Measurements from ENCODE around the gene NFIX.

The NFIX gene

DNA sequence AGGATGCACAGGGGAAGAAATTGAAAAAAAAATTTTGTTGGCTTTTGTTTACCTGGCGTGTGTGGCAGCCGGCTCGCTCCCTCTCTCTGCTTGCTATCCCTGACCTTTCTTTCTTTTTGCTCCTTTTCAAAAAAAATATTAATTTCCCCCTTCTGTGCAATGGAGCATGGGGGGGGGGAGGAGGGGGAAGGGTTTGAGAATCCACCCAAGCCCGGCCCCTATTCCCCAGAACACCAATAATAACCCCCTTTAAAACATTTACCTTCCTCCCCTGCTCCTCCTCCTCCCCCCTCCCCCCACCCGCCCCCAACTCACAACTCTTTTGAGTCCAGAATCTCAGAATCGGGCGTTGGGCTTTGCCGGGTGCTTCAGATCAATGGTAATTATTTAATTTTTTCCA is 28.4 kb downstream of the NFIX start:
- DNase-seq: peak; percentile 62

- DNase-seq: no peak
Measured at GRCh38 chr19:13024126-13024950, 29.1 kb downstream of the NFIX start.

DNA sequence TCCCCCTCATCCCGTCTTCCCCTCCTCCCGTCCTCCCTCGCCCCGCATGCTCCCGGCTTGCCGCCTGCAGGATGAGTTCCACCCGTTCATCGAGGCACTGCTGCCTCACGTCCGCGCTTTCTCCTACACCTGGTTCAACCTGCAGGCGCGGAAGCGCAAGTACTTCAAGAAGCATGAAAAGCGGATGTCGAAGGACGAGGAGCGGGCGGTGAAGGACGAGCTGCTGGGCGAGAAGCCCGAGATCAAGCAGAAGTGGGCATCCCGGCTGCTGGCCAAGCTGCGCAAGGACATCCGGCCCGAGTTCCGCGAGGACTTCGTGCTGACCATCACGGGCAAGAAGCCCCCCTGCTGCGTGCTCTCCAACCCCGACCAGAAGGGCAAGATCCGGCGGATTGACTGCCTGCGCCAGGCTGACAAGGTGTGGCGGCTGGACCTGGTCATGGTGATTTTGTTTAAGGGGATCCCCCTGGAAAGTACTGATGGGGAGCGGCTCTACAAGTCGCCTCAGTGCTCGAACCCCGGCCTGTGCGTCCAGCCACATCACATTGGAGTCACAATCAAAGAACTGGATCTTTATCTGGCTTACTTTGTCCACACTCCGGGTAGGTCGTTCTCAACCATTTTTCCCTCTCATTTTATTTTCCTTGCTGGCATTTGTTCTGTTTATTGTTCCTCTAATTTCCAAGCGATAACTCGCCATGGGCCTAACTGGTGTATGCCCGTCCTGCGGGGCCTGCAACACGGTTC is 29.8 kb downstream of the NFIX start:
- no peak for DNase-seq

DNA sequence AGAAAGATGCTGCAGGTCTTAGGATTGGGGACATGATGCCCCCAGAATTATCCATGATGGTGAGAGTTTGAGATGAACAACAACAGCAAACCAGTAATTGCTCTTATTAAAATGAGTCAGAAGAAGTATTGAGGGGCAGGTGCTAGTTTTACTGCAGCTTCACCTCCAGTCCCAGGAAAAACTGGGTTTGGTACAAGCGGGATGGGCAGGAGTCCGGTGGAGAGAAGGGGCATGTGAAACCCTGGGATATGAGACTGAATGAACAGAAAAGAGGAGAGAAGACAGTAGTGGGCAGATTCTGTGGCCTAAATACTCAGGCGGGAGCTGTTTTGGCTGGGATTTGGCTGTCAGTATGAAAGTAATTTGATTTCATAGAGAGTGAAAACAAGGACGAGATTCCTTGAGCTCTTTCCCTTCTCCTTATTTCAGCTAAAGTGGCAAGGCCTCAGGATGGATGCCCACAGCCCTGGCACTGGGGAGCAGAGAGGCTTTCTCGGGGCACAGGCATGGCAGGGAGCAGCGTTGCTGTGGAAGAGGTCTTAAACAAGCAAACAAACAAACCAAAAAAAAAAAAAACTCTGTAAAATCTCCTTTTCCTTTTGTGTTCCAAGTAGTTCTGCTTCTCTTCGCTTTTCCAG is 30.7 kb downstream of the NFIX start:
- DNase-seq: no peak

GRCh38 chr19:13026462-13027370 is 31.4 kb downstream of the NFIX start:
- DNase-seq: no peak

DNA sequence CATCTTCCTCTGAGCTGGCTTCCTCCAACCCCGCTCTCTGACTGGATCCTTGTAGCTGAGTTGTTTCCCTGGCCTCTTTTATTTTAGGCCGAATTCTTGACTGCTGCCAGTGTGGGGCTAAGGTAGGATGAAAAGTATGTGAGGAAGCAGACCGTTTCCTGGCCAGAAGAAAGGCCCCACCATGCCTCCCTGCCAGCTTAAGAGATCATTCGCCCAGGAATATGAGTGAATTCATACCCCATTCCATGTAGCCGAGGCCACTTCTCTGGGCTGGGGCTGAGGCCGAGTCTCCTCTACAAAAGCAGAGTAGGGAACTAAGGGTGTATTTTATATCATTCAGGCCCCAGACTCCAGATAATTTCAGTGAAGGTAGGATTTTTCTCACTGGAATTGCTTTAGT is 32.3 kb downstream of the NFIX start:
- DNase-seq: no peak

DNA sequence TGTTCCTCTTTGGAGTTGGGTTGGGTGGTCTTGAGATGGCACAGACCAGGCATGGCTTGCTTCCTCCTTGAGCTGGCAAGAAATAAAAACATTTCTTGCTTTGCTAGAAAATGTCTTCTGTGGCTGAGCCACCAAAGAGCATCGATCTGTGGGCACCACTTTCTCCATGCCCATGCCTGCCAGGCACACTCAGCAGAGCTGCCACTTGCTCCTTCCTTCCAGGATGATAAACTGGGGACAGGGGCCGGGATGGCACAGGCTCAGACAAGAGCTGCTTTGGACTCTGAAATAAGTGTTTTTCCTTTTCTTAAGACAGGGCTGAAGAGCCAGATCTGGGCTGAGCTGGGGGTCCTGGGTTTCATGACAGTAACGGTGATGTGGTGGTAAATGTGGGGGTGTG is 32.8 kb downstream of the NFIX start:
- DNase-seq: no peak

DNA sequence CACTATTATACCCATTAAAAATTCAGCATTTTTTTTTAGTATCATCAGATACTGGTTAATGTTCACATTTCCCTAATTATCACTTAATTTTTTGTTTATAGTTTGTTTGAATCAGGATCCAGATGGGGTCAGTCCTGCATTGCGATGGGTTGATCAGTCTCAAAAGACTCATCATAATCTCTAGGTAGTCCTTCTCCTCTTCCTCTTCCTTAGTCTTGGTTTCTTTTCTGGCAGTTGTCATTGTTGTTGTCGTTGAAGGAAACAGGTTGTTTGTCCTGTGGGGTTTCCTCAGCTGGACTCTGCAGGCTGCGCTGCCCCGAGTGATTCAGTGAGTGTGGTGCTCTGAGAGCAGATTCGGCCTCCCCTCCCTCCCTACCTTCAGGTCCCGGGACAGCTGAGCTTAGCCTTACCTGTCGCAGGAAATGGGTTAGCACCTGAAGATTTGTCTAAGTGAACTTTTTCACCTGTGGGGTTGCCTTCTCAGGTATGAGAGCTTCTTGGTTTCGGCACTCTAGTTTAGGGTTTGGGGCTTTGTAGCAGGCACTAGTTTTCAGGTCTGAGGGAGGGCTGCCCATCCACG is 34.1 kb downstream of the NFIX start:
- DNase-seq: no peak

DNA sequence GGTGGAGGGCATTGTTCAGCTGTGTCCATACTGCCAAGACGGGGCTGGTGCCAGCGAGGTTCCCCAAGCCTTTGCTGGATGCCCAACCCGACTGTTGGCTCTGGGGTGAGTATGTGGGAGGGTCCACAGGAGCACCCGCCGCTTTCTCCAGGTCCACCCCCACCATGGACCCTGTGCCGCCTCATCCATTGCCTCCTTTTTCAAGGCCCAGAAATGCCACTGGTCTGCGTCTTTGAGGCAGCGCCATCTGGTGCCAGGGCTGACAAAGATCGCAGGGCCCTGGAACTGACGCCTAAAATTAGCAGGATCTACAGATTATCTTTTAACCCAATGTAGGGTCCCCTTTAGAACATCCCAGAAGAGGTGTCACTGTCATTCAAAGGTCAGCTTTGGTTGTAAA is 34.6 kb downstream of the NFIX start:
- no peak for DNase-seq

DNA sequence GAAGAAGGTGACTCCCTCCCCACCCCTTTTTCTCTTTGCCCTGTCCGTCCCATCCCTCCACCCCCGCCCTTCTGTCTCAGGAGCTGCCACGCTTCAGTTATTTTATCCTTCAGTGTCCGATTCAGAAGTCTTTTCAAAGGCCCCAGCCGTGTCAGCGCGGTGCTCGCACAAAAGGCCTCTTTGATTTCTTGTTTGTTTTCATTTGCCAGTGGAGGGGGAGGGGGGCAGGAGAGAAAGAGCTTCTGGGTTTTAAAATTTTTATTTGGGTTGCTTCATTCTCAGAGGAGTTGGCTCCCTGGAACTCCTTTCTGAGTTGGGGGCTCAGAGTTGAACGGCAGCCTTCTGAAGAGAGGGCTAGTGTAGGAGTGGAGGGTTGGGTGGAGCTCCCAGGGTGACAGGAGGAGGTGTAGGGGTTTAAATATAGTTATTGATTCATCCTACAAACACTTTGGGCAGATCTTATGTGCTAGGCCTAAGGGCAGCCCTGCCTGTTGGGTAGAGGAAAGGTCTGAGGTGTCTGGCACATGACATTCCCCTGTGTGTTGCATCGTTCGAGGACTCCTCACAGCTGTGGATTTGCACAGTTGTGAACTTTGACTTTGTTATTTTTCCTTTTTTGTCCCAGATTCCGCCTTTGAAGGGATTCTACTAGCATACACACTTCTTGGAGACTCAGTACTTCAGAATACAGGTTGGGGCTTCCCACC is 36.8 kb downstream of the NFIX start:
- DNase-seq: no peak

DNA sequence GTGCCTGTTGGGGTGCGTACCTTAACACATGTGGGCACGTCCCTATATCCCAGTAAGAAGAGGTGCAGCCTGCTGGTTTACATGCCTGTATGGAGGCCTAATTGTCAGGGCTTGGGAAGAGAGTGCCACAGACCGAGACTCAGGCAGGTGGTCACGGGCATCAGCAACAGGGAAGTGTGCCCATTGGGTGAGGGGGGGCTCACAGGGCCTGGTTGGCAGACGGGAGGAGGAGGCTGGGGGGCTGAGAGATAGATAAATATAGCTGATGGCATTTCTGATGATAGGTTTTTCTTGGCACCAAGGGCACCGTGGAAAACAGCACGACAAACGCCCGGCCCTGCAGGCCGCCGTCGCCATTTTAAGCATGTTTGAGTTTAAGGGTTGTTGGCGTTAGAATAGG is 37.6 kb downstream of the NFIX start:
- DNase-seq: no peak

DNA sequence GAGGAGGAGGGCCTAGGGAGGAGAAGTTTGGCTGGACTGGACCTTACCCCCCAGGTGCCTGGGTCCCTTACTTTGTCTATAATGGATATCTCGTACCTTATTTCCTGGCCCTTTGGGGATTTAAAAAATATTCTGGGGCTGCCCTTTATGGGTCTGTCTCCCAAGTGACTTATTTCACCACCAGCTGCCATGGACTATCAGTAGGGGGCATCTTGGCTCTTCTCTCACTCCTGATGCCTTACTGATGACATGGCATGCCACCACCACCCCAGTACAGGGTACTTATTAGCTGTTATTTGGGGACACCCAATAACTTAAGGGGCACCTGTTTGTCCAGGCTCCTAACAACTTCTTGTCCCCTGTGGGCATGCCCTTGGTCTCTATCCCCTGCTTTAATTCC is 38.0 kb downstream of the NFIX start:
- no peak for DNase-seq

DNA sequence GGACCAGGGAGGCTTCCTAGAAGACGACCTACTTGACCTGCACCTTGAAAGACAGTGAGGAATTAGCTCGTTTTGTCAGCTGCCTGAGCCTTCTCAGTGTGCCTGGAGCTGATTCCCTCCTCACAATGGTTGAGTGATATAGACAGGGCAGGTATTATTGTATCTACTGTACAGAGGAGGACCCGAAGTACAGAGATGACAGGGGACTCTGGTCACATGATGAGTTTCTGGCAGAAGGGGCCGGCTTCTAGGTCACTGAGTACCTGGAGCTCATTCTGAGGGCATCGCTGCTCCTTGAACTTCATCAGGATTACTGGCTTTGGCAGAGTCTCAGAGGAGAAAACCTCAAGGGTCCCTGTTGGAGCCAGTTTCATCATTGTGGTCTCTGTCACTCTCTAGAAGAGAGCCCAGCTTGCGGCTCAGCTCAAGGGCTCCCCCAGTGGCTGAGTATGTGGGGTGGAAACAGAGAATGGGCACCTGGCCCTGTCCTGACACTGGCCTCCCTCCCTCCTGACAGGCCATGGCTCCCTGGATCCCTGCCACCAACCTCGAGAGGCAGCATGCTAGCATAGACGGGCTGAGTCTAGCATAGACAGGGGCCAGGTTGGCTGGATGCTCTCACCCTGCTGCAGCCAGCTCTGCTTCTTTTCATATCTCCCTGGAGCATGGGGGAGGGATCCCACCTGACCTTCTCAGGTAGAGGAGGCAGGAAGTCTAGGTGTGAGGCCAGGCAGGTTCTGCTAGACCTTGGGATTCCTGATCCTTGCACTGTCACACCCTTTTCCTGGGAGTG is 38.7 kb downstream of the NFIX start:
- DNase-seq: peak; percentile 26

DNA sequence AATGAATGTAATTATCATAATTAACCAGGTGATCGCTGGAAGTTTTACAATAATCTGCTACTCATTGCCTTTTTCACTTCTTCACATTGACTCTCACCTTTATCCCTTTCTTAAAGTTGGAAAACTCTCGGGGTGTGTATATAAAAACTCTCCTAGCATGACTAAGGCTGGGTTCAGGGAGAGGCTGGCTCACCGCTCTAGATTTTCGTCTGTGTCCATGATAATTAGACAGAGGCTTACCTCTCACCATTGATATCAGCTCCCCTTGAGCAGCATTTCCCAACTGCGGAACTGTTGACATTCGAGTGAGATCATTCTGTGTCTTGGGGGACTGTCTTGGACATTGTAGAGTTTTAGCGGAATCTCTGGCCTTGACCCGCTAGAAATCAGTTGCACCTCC is 39.4 kb downstream of the NFIX start:
- DNase-seq: no peak

DNA sequence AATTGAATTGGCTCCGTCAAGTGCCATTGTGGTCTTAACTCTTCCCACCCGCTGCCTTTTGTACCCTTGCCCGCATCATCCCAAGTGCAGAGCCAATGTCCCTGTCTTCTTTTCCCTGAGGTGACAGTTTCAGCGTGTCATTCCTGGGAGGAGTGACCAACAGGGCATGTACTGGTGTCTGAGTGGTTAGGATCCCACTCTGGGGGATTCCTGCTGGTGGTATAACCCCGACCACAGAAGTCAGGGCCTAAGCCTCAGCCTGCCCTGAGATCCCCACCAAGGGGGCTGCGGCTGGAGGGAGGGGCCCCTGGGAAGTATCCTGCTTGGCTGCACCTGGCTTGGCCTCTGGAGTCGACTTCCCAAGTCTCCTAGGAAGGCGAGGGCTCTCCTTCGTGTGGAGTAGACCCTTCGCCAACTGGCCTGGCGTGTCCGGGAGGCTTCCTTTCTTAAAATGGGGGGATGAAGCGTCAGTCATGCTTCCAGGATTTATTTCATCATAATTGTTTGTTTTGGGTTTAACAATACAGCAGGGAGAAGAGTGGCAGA is 40.6 kb downstream of the NFIX start:
- no peak for DNase-seq

GRCh38 chr19:13036366-13036976 is 41.2 kb downstream of the NFIX start:
- DNase-seq: peak; percentile 67

- DNase-seq: no peak
Measured at GRCh38 chr19:13037161-13037560, 41.9 kb downstream of the NFIX start.

GRCh38 chr19:13037731-13038130 is 42.5 kb downstream of the NFIX start:
- DNase-seq: no peak

DNA sequence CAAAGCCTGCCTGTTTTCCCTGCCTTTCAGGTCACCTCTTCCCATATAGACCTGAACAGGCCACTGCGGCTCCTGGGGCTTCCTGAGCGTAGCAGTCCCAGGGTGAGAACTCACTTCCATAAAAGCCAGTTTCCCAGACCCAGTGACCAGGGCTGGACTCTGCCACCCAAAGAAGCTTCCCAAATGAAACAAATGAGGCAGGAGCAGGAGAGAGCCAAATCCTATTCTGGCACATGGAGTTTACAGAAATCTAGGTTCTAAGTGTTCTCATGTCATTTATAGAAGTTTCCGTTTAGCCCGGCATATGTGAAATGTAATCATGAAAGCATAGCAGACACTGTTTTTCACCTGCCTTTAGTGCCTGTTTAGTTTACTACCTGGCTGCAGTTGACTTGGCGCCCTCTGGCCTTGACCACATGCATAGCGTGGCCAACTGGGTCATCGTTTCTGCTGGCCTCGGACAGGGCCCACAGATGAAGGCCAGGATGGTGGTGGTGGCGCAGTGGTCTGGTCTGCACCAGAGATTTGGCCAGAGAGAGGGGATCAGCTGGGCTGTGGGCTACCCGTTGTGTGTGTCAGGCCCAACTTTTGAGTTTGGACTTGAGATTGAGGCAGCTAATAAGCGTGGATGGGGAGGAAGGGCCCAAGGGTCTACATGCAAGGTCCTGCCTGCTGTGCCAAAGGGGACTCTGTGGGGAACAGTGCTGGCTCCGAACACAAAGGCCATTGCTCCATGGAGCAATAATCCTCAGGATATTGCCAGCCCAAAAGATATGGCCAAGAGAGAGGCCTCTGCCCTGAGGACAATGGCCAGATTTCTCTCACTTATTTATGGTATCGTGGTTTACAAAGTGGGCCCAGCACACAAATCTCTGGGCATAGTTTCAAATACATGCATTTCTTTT is 43.3 kb downstream of the NFIX start:
- no peak for DNase-seq

All from NCI-H2171 (cell line).